ENCODE data around the gene PLEKHG5. TPM values are rescaled to one million over a fixed set of nuclear protein-coding genes. Genes with fewer than 3 reads are reported as not detected.
"Not testable (repeated sequence)": the region's sequence is repeated elsewhere in the genome, so short reads cannot be mapped to it uniquely, and the experiment has no call there.

PLEKHG5 gene
- total and polyA plus RNA-seq, 11 donors, result 7.2 to 20.2 (median 15.2) TPM

- Histone ChIP-seq H3K27ac (peak overlapping the region in 2 of 12 donors; percentile 42 to 52), H3K36me3 (peaks cover 0 to 24% (median 13%) of the 10 kb centered on the region in 9 donors), H3K27me3 (peaks cover 0 to 60% (median 26%) of the 10 kb centered on the region in 9 donors), H3K9me3 (no peaks in the 10 kb centered on the region), H3K4me1 (peaks cover 0 to 35% (median 11%) of the 10 kb centered on the region in 12 donors), H3K4me3 (peak overlapping the region in 10 of 12 donors; percentile 20 to 55 (median 34))
- ATAC-seq (no peak), DNase-seq (no peak)
- intact Hi-C loops (cut with DNase I), result no loop called here
- 8 to 17% (median 10%) methylated on average over 10 to 18 of the region's 18 CpGs for WGBS, 4 donors
- TF ChIP-seq POLR2A (IDR thresholded peaks at IDR 0.05) (no peak), CTCF (IDR thresholded peaks at IDR 0.05) (no peak)
Measured at GRCh38 chr1:6459850-6460265, 31.6 kb downstream of the PLEKHG5 start.

GRCh38 chr1:6456800-6457466, 34.5 kb downstream of the PLEKHG5 start:
- TF ChIP-seq POLR2A (IDR thresholded peaks at IDR 0.05) (no peak), CTCF (IDR thresholded peaks at IDR 0.05) (no peak)
- Histone ChIP-seq H3K36me3 (peaks cover 0 to 9% (median under 1%) of the 10 kb centered on the region in 9 donors), H3K27ac (no peak overlapping the region), H3K4me1 (peaks cover 0 to 38% (median 7%) of the 10 kb centered on the region in 12 donors), H3K9me3 (no peaks in the 10 kb centered on the region), H3K4me3 (no peak overlapping the region), H3K27me3 (peaks cover 12 to 89% (median 51%) of the 10 kb centered on the region in 9 donors)
- no peak for ATAC-seq
- WGBS, 4 donors, result 72 to 79% (median 75%) methylated on average over 11 of the region's 11 CpGs
- intact Hi-C loops (cut with DNase I), result no loop called here
- no peak for DNase-seq

- H3K4me1 ChIP-seq, result peaks cover 0 to 32% (median 7%) of the 10 kb centered on the region in 12 donors
- H3K9me3 ChIP-seq; H3K36me3 ChIP-seq; DNase-seq; ATAC-seq; intact Hi-C loops (cut with DNase I); H3K27ac ChIP-seq; H3K4me3 ChIP-seq: not testable (repeated sequence)
- peaks cover 22 to 97% (median 58%) of the 10 kb centered on the region in 9 donors for H3K27me3 ChIP-seq
- 21 to 30% (median 29%) methylated on average over 31 to 58 of the region's 58 CpGs for WGBS, 4 donors
Measured at GRCh38 chr1:6455752-6456520, 35.5 kb downstream of the PLEKHG5 start.

GRCh38 chr1:6454856-6455751, 36.4 kb downstream of the PLEKHG5 start:
- no peak for DNase-seq
- 4 to 13% (median 5%) methylated on average over 51 to 115 of the region's 115 CpGs for WGBS, 4 donors
- Histone ChIP-seq H3K36me3 (no peaks in the 10 kb centered on the region), H3K27me3 (peaks cover 22 to 93% (median 60%) of the 10 kb centered on the region in 9 donors), H3K27ac (no peak overlapping the region), H3K9me3 (no peaks in the 10 kb centered on the region), H3K4me3 (peak overlapping the region in 2 of 12 donors; percentile 2 to 30), H3K4me1 (peaks cover 0 to 25% (median 3%) of the 10 kb centered on the region in 12 donors)
- intact Hi-C loops (cut with DNase I), result no loop called here
- TF ChIP-seq CTCF (IDR thresholded peaks at IDR 0.05) (peak in 3 of 12 donors; percentile 8 to 26 (median 24)), POLR2A (IDR thresholded peaks at IDR 0.05) (no peak)
- ATAC-seq, result peak in 2 of 4 donors; percentile 26 to 46

- WGBS, 4 donors, result 5 to 13% (median 10%) methylated on average over 33 to 85 of the region's 85 CpGs
- peaks cover 0 to 22% (median 0%) of the 10 kb centered on the region in 12 donors for H3K4me1 ChIP-seq
- H3K27ac ChIP-seq; H3K9me3 ChIP-seq; intact Hi-C loops (cut with DNase I); H3K36me3 ChIP-seq; ATAC-seq; DNase-seq: not testable (repeated sequence)
- peaks cover 29 to 94% (median 69%) of the 10 kb centered on the region in 9 donors for H3K27me3 ChIP-seq
- H3K4me3 ChIP-seq, result peak overlapping the region in 1 of 12 donors; percentile 30
Measured at GRCh38 chr1:6453895-6454855, 37.3 kb downstream of the PLEKHG5 start.

All from heart left ventricle (tissue), 16 donors.